Kidney (tissue), 14 donors: ENCODE measurements around the gene APH1B. TPM values are rescaled to one million over a fixed set of nuclear protein-coding genes. Genes with fewer than 3 reads are reported as not detected.

Experiments
- DNase-seq, 5 donors: peaks; one replicate each; pipeline ENCODE4 v3.0.0-alpha.2; 2013 to 2020
- FAIRE-seq: peaks from 2 replicates; lab custom pipeline; 2012; peaks lifted over from hg19 to GRCh38; lab: Jason Lieb, UNC
- H3K27ac ChIP-seq, 2 donors: one replicate each; pipeline ENCODE4 v1.7.0; 2013; ENCODE audit warnings: low read depth in 2 of 2, low read length in 2 of 2, inconsistent platforms in 1 of 2
- H3K27me3 ChIP-seq: one replicate; pipeline ENCODE4 v1.7.1; 2013; ENCODE audit warnings: low read length, inconsistent platforms; ENCODE audit not compliant: control insufficient read depth, insufficient read depth
- H3K36me3 ChIP-seq, 3 donors: one replicate each; pipeline versions ENCODE4 v1.7.0 to v1.7.1; 2013; ENCODE audit warnings: low read length in 3 of 3, control low read depth in 1 of 3, inconsistent platforms in 1 of 3; ENCODE audit not compliant: insufficient read depth in 3 of 3, control insufficient read depth in 2 of 3
- H3K4me1 ChIP-seq, 3 donors: one replicate each; pipeline versions ENCODE4 v1.7.0 to v1.7.1; 2013; ENCODE audit warnings: low read length in 3 of 3, inconsistent platforms in 1 of 3, low read depth in 1 of 3; ENCODE audit not compliant: control insufficient read depth in 2 of 3, insufficient read depth in 2 of 3
- H3K4me3 ChIP-seq, 3 donors: one replicate each; pipeline versions ENCODE4 v1.7.0 to v1.8.1; 2013; ENCODE audit warnings: low read length in 3 of 3, control low read depth in 1 of 3, inconsistent platforms in 1 of 3
- H3K9ac ChIP-seq, 3 donors: one replicate each; pipeline versions ENCODE4 v1.7.0 to v1.7.1; 2013; ENCODE audit warnings: low read length in 3 of 3, control low read depth in 1 of 3, inconsistent platforms in 1 of 3
- H3K9me3 ChIP-seq, 3 donors: one replicate each; pipeline versions ENCODE4 v1.7.0 to v1.7.1; 2013; ENCODE audit warnings: low read length in 3 of 3, control low read depth in 1 of 3, inconsistent platforms in 1 of 3; ENCODE audit not compliant: control insufficient read depth in 2 of 3, insufficient read depth in 1 of 3
- intact Hi-C: fragments of 100-400 bp; cut with DNase I; formaldehyde crosslinking; loops from one replicate; pipeline ENCODE4 v1.11.1; 2022
- polyA plus RNA-seq: library from polyadenylated mRNA; stranded (reverse); fragments of 350-450 nt; fragmentation: Illumina TruSeq; extraction: RNeasy Lipid Tissue Mini Kit (QIAGEN cat#74804); gene quantifications from one replicate; pipeline ENCODE4 v1.2.3, GENCODE V29; 2014; ENCODE audit warnings: low read depth, low replicate concordance; ENCODE audit not compliant: insufficient read depth
- total RNA-seq: library from RNA; stranded (reverse); fragmentation: NEBNext Ultra II Directional; extraction: Animal tissue kit (Norgen Biotek cat#: 25700); gene quantifications from one replicate; pipeline ENCODE4 v1.2.1, GENCODE V29; 2021
- TF ChIP-seq, protein P1 (sequence below): IDR thresholded peaks from 3 replicates; pipeline ENCODE4 v1.5.1; 2012; ENCODE audit warnings: mild to moderate bottlenecking, moderate library complexity, borderline replicate concordance; ENCODE audit not compliant: insufficient read depth; ENCODE audit errors: extremely low read depth
- donor health status: control.
- donor health status: control.
- donor health status: control.
- donor health status: control.
- donor health status: control.
- donor health status: DM: yes; HTN: yes; CAD: no.
- donor health status: Normal renal cell carcinoma (clear cell type).

The APH1B gene
- total and polyA plus RNA-seq, 2 donors from 2014 or later: 12.3 to 22.4 TPM

DNA sequence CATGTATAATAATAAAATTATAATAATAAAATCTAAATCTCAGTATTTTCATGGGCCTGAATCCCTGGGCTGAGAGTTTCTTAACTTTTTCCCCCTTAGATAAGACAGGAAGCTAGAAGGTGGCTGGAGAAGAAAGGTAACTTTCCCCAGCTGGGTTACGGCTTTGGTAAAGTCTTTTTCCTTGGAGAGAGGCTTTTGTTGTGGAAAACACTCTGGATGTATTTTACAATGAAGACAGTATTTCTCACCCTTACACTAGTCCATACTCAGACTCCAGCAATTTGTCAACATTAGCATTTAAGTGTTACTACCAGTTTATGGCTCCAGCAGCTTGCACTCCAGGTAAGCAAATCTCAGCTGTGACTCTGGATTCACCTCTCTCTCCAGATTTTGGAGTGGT, 34.9 kb downstream of the APH1B start:
- DNase-seq: no peak
- Histone ChIP-seq H3K4me3 (no peak overlapping the region), H3K9ac (no peak overlapping the region), H3K27me3 (no peaks in the 10 kb centered on the region), H3K9me3 (no peaks in the 10 kb centered on the region), H3K4me1 (peaks cover 0 to 6% (median 0%) of the 10 kb centered on the region in 3 donors), H3K36me3 (no peaks in the 10 kb centered on the region), H3K27ac (no peak overlapping the region)
- TF ChIP-seq, protein P1, sequence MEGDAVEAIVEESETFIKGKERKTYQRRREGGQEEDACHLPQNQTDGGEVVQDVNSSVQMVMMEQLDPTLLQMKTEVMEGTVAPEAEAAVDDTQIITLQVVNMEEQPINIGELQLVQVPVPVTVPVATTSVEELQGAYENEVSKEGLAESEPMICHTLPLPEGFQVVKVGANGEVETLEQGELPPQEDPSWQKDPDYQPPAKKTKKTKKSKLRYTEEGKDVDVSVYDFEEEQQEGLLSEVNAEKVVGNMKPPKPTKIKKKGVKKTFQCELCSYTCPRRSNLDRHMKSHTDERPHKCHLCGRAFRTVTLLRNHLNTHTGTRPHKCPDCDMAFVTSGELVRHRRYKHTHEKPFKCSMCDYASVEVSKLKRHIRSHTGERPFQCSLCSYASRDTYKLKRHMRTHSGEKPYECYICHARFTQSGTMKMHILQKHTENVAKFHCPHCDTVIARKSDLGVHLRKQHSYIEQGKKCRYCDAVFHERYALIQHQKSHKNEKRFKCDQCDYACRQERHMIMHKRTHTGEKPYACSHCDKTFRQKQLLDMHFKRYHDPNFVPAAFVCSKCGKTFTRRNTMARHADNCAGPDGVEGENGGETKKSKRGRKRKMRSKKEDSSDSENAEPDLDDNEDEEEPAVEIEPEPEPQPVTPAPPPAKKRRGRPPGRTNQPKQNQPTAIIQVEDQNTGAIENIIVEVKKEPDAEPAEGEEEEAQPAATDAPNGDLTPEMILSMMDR: no peak
- intact Hi-C loops: no loop called here
- FAIRE-seq: no peak

- no peaks in the 10 kb centered on the region for H3K9me3 ChIP-seq
- H3K36me3 ChIP-seq: no peaks in the 10 kb centered on the region
- no peak overlapping the region for H3K27ac ChIP-seq
- DNase-seq: no peak
- no peak for FAIRE-seq
- no peaks in the 10 kb centered on the region for H3K27me3 ChIP-seq
- TF ChIP-seq, protein P1: no peak
- intact Hi-C loops: no loop called here
- H3K4me3 ChIP-seq: no peak overlapping the region
- H3K9ac ChIP-seq: no peak overlapping the region
- peaks cover 0 to 15% (median 0%) of the 10 kb centered on the region in 3 donors for H3K4me1 ChIP-seq
Observed at GRCh38 chr15:63313825-63314224, 36.4 kb downstream of the APH1B start.

DNA sequence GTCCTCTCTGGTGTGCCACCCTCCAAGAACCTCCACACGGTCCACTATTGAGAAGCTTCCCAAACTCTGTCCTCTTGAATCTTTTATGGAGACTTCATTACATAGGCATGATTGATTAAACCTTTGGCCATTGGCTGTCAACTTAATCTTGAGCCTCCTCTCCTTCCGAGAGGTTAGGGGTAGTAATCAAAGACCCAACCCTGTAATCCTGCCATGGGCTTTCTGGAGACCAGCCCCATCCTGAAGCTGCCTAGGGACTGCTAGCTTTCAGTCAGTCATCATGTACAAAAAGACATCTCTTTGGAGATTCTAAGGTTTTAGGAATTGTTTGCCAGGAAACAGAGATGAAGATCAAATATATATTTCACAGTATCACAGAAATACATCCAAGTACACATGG, 37.0 kb downstream of the APH1B start:
- intact Hi-C loops: no loop called here
- Histone ChIP-seq H3K4me3 (no peak overlapping the region), H3K4me1 (peaks cover 0 to 12% (median 0%) of the 10 kb centered on the region in 3 donors), H3K9me3 (no peaks in the 10 kb centered on the region), H3K27me3 (no peaks in the 10 kb centered on the region), H3K36me3 (no peaks in the 10 kb centered on the region), H3K9ac (no peak overlapping the region), H3K27ac (no peak overlapping the region)
- TF ChIP-seq, protein P1: no peak
- no peak for FAIRE-seq
- no peak for DNase-seq

DNA sequence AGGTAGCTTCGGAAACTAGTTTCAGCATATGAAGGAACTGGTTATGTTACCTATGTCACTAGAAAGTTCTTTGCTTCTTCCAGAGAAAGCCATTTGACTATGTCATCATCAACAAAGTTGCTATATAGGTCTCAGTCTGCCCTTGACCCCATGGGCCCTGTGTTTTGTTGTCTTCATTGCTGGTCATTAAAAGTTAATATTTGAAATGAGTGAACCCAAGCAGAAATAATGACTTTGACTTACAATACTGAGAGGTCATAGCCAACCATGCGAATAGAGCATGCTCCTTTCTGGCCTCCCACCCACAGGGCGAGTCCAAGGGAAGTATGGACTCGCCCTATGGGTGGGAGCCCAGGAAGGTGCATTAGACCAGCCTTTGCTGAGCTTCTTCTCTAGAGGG, 40.9 kb downstream of the APH1B start:
- peaks cover 0 to 11% (median 0%) of the 10 kb centered on the region in 3 donors for H3K4me1 ChIP-seq
- H3K27ac ChIP-seq: peak overlapping the region; percentile 88 to 95
- DNase-seq (peak in 2 of 5 donors; percentile 53 to 64), FAIRE-seq (peak; percentile 86)
- TF ChIP-seq, protein P1: no peak
- no peaks in the 10 kb centered on the region for H3K9me3 ChIP-seq
- intact Hi-C loops: no loop called here
- no peaks in the 10 kb centered on the region for H3K27me3 ChIP-seq
- no peaks in the 10 kb centered on the region for H3K36me3 ChIP-seq
- H3K4me3 ChIP-seq: peak overlapping the region in 1 of 3 donors; percentile 45
- no peak overlapping the region for H3K9ac ChIP-seq
